Muscle of leg (tissue), 11 donors: Measurements from ENCODE around the gene PRCP. TPM values are rescaled to one million over a fixed set of nuclear protein-coding genes. Genes with fewer than 3 reads are reported as not detected.

ENCODE experiments used
- DNase-seq: peaks from one replicate; pipeline ENCODE4 v3.0.0; 2013
- H3K27ac ChIP-seq: one replicate; pipeline ENCODE4 v1.5.1; 2013; ENCODE audit warnings: mild to moderate bottlenecking, low read length, control low read depth
- H3K27me3 ChIP-seq: one replicate; pipeline ENCODE4 v1.6.1; 2013; ENCODE audit warnings: low read length; ENCODE audit not compliant: control insufficient read depth, insufficient read depth
- H3K36me3 ChIP-seq: one replicate; pipeline ENCODE4 v1.6.1; 2013; ENCODE audit warnings: low read length; ENCODE audit not compliant: control insufficient read depth, insufficient read depth
- H3K4me1 ChIP-seq: one replicate; pipeline ENCODE4 v1.6.1; 2013; ENCODE audit warnings: low read length; ENCODE audit not compliant: control insufficient read depth, insufficient read depth
- H3K4me3 ChIP-seq: one replicate; pipeline ENCODE4 v1.5.1; 2013; ENCODE audit warnings: low read length, control low read depth
- H3K9me3 ChIP-seq: replicated peaks from 2 replicates; pipeline ENCODE4 v1.6.1; 2013; ENCODE audit warnings: low read depth, low read length; ENCODE audit not compliant: control insufficient read depth
- WGBS: methylation state at CpG from one replicate; pipeline ENCODE4 v1.1.5; 2013; ENCODE audit warnings: missing lambda C conversion rate; ENCODE audit not compliant: insufficient coverage; 5-methylcytosine and 5-hydroxymethylcytosine counted together
- polyA plus RNA-seq, 8 donors: library from polyadenylated mRNA; unstranded; fragments of 120-200 nt; gene quantifications; one replicate each; pipeline versions ENCODE4 v1.2.1 to v1.2.3, GENCODE V29; 2013; ENCODE audit warnings: inconsistent platforms in 1 of 8, low replicate concordance in 1 of 8; ENCODE audit not compliant: insufficient read length in 8 of 8, insufficient read depth in 1 of 8
- total RNA-seq: library from RNA; stranded (reverse); fragments of 120-200 nt; gene quantifications from one replicate; pipeline ENCODE4 v1.2.4, GENCODE V29; 2013

PRCP gene
- total and polyA plus RNA-seq, 9 donors: 80.3 to 119 (median 101) TPM

DNA sequence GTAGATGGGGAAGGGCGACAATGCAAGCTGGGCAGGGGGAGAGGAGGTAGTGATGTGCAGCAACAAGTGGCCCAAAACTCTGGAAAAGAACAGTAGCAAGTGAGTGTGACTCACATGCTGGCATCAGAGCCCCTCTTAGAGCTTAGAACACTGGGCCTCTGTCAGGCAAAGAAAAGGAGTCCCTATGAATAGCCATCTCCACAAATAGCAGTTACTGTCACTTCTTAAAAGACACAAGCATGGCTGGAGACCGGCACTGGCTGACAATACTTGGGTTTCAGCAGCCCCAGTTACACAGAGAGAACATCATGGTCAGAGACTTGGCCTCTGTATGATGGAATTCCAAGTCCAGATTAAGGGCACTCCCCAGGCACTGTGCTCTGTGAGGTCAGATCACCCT is 58.2 kb downstream of the PRCP start:
- Histone ChIP-seq H3K4me1 (peaks cover 2% of the 10 kb centered on the region), H3K27ac (peak overlapping the region; percentile 49), H3K27me3 (no peaks in the 10 kb centered on the region), H3K4me3 (no peak overlapping the region), H3K9me3 (no peaks in the 10 kb centered on the region), H3K36me3 (peaks cover 10% of the 10 kb centered on the region)
- peak; percentile 30 for DNase-seq
- 89% methylated on average over 2 of the region's 2 CpGs for WGBS

DNA sequence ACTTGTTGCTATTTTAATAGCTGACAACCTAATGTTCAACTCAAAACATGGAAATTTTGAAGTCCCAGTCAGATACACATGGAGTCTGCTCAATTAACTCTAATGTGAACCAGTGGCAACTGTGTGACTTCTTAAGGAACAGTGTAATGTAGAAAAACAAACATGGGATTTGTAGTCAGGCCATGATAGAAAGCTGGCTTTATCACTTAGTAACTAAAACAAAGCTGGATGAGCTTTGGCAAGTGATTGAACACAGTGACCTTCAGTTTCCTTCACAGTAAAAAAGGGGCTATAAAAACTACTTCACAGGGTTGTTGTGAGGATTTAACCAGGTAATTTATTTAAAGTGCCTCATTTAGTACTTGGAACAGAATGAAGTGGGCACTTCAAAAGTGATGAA is 62.6 kb downstream of the PRCP start:
- Histone ChIP-seq H3K36me3 (peaks cover 15% of the 10 kb centered on the region), H3K4me1 (peaks cover 2% of the 10 kb centered on the region), H3K4me3 (no peak overlapping the region), H3K27ac (no peak overlapping the region), H3K27me3 (no peaks in the 10 kb centered on the region), H3K9me3 (no peaks in the 10 kb centered on the region)
- DNase-seq: no peak

DNA sequence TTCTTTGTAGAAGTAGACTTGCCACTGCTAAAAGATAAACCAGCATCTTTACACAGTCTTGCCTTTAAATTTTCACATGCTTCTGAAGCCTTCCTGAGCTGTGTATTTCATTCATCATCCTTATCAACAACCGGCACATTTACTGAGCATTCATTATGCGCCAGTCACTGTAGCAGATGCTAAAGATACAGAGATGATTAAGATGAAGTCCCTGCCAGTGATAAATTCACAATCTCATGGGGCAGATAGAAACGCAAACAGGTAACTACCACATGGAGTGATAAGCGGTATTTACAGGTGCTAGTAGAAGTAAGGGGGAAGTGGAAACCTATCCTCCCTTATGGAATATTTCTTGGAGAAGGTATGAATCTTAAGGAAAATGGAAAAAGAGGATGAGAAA is 67.2 kb downstream of the PRCP start:
- H3K36me3 ChIP-seq: peaks cover 6% of the 10 kb centered on the region
- WGBS: no CpG with 5 or more reads among the region's 4 CpGs
- DNase-seq: no peak

DNA sequence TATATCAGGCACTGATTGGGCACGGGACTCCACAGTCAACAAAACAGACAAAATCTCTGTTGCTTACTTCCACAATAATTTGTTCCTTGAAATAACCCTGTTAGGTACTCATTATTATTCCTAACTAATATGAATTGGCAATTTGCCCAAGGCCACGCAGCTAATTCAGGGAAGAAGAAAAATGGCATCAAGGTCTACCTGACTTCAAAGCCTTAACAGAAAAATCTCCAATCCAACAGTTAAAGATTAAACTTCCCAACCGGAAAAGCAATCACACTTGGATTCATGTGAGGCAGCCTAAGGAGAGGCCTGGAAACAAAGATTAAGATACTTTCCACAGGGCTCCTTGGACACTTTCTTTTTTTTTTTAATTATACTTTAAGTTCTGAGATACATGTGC is 68.9 kb downstream of the PRCP start:
- Histone ChIP-seq H3K27me3 (no peaks in the 10 kb centered on the region), H3K27ac (no peak overlapping the region), H3K9me3 (no peaks in the 10 kb centered on the region), H3K36me3 (no peaks in the 10 kb centered on the region), H3K4me1 (no peaks in the 10 kb centered on the region), H3K4me3 (no peak overlapping the region)
- DNase-seq: no peak
- no CpG with 5 or more reads among the region's 3 CpGs for WGBS

More for the DNA sequence above, 67.2 kb downstream of the PRCP start:
- Histone ChIP-seq H3K4me1 (no peaks in the 10 kb centered on the region), H3K4me3 (no peak overlapping the region), H3K9me3 (no peaks in the 10 kb centered on the region), H3K27ac (no peak overlapping the region), H3K27me3 (no peaks in the 10 kb centered on the region)

DNA sequence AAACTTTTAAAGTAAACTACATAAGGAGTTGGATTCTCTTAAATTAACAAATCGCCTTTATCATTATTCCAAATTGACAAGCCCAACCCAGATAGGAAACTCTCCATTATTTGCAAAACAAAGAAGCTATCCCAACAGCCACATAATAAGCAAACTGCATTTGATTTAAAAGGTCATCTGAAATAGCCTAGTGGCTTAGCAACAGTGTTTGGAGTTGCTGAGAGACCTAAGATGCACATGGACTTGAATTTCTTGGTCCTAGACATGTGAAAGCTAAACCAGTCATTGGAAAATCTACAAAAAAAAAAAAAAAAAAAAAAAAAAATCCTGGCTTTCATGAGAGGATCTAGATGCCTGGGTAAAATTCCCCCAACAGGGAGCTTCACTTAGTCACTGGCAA is 69.5 kb downstream of the PRCP start:
- no peak overlapping the region for H3K27ac ChIP-seq
- WGBS: no CpG with 5 or more reads among the region's 1 CpG
- no peak for DNase-seq
- no peak overlapping the region for H3K4me3 ChIP-seq
- no peaks in the 10 kb centered on the region for H3K9me3 ChIP-seq
- no peaks in the 10 kb centered on the region for H3K4me1 ChIP-seq
- no peaks in the 10 kb centered on the region for H3K27me3 ChIP-seq
- H3K36me3 ChIP-seq: no peaks in the 10 kb centered on the region

DNA sequence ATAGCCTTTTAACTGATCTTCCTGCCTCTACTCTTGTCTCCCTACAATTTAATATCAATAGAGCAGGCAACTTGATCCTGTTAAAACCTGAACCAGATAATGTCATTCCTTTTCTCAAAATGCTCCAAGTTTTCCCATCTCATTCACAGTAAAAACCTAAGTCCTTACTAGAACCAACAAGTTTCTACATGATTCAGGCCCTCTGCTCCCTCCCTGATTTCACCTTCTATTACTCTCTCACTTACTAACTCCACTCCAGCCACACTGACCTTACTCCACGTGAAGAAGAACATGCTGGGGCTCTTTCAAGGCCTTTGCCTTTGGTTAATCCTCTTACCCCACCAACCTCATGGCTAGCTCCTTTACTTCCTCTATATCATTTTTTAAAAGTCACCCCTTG is 71.1 kb downstream of the PRCP start:
- H3K27ac ChIP-seq: no peak overlapping the region
- DNase-seq: no peak
- H3K4me3 ChIP-seq: no peak overlapping the region
- H3K9me3 ChIP-seq: no peaks in the 10 kb centered on the region
- H3K27me3 ChIP-seq: no peaks in the 10 kb centered on the region
- H3K4me1 ChIP-seq: no peaks in the 10 kb centered on the region
- no peaks in the 10 kb centered on the region for H3K36me3 ChIP-seq
- WGBS: 24% methylated on average over 1 of the region's 1 CpG

DNA sequence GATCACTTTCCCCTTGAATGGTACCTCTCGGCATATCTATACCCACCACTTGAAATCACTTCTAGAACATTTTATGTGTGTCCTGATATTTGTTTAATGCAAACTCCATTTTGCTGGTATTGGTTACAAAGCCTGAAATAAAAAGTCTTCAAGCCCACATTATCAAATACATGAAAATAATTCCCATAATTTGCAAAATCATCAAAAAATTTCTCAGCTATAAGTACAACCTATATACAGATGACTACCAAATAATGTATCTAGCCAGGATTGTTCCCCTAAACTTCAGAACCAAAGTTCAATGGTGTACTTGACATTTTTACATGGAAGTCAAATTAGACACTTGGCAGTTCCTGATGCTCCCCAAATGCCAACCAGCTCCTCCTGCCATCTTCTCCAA is 71.8 kb downstream of the PRCP start:
- H3K27ac ChIP-seq: no peak overlapping the region
- no peak overlapping the region for H3K4me3 ChIP-seq
- no peaks in the 10 kb centered on the region for H3K4me1 ChIP-seq
- no peaks in the 10 kb centered on the region for H3K27me3 ChIP-seq
- WGBS: no CpG with 5 or more reads among the region's 1 CpG
- no peaks in the 10 kb centered on the region for H3K36me3 ChIP-seq
- no peaks in the 10 kb centered on the region for H3K9me3 ChIP-seq
- no peak for DNase-seq

DNA sequence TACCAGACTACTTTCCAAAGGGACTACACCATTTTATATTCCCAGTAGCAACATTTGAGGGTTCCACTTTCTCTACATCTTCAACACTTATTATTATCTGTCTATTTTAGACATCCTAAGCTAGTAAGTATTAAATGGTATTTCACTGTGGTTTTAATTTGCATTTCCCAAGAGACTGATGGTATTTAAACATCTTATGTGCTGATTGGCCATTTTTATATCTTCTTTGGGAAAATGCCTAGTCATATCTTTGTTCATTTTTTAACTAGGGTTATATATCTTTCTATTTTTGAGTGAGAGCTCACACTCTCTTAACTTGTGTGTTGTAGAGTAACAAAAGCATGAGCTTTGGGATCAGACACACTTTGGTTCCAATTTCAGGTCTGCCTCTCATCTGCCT is 73.7 kb downstream of the PRCP start:
- Histone ChIP-seq H3K4me3 (no peak overlapping the region), H3K4me1 (no peaks in the 10 kb centered on the region), H3K27ac (no peak overlapping the region), H3K9me3 (no peaks in the 10 kb centered on the region), H3K27me3 (no peaks in the 10 kb centered on the region), H3K36me3 (no peaks in the 10 kb centered on the region)
- no peak for DNase-seq

DNA sequence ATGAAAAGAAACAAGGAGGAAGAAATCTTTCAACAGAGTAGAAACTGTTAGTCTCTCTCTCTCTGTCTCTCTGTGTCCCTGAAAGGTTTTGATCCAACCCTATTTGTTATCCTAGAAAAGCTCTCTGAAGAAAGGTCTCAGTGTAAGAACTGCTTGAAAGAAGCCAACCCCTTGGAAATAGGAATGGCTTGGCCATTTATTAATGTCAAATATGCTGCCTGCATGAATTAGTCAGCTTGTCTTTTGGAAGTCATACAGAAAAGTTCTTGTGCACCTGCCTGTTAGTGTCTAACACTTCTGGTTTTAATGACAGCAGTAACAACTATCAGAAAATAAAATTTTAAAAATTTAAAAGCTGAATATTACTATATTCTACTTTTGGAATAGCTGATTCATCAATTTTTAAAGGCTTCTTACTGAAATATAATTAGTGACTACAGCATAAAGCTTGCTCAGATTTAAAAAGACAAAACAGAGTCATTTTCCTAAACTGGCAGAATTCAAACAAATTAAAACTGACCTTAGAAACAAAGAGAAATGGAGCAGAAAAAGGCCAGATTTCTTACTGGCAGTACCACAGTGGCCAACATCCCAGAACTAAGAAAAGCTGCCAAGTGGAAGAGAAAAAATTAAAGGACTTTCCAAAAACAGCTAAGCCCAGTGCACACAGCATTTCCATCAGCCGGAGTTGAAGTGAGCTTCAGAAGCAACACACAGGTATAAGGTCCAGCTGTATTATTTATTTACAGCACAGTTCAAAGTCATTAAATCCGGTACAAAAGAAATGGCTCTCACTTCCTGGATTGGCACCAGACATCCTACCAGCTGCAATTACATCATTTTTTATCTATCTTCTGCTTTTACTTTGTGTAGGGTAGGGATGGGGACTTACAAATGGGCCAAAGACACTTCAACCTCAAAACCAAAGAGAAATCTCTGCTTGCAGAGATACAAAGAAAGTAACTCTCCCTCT is 76.3 kb downstream of the PRCP start:
- no CpG with 5 or more reads among the region's 2 CpGs for WGBS
- H3K27ac ChIP-seq: no peak overlapping the region
- DNase-seq: peak; percentile 59
- no peaks in the 10 kb centered on the region for H3K36me3 ChIP-seq
- H3K9me3 ChIP-seq: no peaks in the 10 kb centered on the region
- H3K4me3 ChIP-seq: no peak overlapping the region
- no peaks in the 10 kb centered on the region for H3K4me1 ChIP-seq
- no peaks in the 10 kb centered on the region for H3K27me3 ChIP-seq

DNA sequence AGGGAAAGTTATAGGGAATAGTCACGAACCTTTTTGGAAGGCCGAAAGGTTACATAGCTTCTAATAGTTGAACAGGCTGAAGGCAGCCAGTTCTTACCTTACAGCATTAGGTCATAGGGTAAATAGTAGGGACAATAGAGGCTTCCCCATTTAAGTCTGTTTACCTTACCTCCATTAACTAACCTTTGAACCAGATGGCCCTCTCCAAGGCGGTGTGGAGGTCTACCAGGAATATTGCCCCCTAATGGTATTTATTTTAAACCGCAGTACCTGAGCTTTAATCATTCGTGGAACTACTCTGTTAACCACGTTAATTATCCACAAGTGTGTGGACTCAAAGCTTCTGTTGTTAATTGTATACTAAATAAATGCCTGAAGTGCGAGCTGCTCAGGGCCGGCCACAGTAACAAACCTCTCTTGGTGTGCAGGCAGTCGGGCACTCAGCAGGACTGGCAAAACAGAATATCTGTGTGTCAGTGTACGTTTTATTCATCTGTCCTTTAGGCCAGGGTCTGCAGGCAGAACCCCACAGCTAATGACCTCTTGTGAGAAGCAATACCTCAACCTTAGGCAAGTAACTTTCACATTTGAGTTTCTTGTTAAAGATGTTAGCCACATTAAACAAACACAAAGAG is 81.7 kb downstream of the PRCP start:
- Histone ChIP-seq H3K4me3 (no peak overlapping the region), H3K27me3 (no peaks in the 10 kb centered on the region), H3K36me3 (no peaks in the 10 kb centered on the region), H3K9me3 (no peaks in the 10 kb centered on the region), H3K27ac (no peak overlapping the region), H3K4me1 (no peaks in the 10 kb centered on the region)
- WGBS: 83% methylated on average over 1 of the region's 10 CpGs
- no peak for DNase-seq
